Measurements from ENCODE around the gene NAGLU.

- TF ChIP-seq POLR2AphosphoS5 (IDR thresholded peaks at IDR 0.05) (no peak), CTCF (IDR thresholded peaks at IDR 0.05) (no peak), POLR2A (IDR thresholded peaks at IDR 0.05) (no peak)
Measured at GRCh38 chr17:42502091-42502490, 34.0 kb upstream of the NAGLU start.
